Activated CD4-positive, CD25-positive, alpha-beta regulatory T cell treated with anti-CD3 and anti-CD28 coated beads, Interleukin-2, amount 50 U/mL, for 24 hours (primary cell): Measurements from ENCODE around the gene C1orf210.

ENCODE experiments used
- ATAC-seq, 2 donors: fragments of 150-1000 bp; cut with Tn5 transposase; one replicate each; pipeline ENCODE4 v1.10.0; 2021; ENCODE audit warnings: mild to moderate bottlenecking in 1 of 2, moderate library complexity in 1 of 2

C1orf210 gene

DNA sequence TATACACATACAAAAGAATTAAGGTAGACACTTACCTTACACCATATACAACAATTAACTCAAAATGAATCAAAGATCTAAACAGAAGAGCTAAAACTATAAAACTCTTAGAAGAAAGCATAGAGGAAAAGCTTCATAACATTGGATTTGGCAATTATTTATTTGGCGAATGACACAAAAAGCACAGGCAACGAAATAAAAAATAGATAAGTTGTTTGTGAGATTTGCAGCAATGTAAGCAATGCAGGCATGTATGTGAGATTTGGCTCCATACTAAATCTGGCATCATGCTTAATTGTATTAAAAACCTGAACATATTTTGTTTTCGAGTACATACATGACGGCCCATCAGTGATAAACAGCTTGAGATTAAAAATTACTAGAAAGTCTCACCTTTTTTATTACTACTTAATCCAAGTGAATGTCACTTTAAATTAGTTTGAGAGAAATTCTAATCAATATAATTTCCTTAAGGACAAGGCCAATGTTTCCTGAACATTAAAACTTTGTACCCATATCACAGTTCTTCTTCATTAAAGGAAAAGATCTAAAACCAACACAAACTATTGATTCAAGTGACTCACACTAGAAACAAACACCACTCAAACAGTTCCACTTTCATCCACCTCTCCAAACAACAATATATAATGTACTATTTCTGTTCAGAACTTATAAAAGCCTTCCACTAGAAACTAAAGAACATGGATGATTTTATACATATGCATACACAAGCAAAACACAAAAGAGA is 38.7 kb downstream of the C1orf210 start:
- no peak for ATAC-seq

GRCh38 chr1:43243299-43243698 is 42.1 kb downstream of the C1orf210 start:
- ATAC-seq = no peak

GRCh38 chr1:43241413-43241836 is 44.0 kb downstream of the C1orf210 start:
- ATAC-seq = no peak

DNA sequence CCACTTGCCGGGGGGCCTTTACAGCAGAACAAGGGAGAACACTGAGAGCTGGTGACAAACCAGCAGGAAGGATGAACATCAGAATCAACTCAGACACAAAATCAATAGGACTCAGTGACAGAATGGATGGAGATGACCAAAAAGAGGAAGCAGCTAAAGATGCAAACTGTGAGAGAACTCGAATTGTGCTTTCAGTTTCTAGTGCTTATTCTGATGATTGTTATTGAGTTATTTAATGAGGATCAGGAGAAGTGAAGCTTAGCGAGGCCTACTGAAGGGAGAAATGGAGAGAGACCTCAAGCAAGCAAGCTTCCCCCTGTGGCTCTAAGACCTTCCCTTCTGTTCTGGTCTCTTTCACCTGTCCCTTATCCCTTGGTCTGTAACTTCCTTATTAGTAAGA is 45.9 kb downstream of the C1orf210 start:
- no peak for ATAC-seq

- ATAC-seq = no peak
Measured at GRCh38 chr1:43238991-43239469, 46.4 kb downstream of the C1orf210 start.

GRCh38 chr1:43238085-43238484 is 47.3 kb downstream of the C1orf210 start:
- ATAC-seq = no peak

DNA sequence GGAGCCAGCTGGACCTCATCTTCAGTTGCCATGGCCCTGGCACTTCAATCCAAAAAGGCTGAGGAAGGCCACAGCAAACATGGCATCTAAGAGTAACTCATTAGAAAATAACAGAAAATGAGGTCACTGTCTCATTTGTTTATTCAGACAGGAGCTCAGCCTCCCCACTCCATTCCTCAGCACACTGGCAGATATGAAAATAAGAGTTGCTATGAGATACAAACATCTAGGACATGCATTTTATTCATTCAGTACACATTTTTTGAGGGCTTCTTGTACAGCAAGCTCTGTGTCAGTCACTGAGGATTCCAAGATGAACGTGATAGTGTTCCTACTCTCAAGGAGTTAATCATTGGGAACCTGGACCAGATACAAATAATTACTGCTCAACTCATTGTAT is 48.3 kb downstream of the C1orf210 start:
- no peak for ATAC-seq

- no peak for ATAC-seq
Measured at GRCh38 chr1:43235451-43236121, 49.8 kb downstream of the C1orf210 start.

DNA sequence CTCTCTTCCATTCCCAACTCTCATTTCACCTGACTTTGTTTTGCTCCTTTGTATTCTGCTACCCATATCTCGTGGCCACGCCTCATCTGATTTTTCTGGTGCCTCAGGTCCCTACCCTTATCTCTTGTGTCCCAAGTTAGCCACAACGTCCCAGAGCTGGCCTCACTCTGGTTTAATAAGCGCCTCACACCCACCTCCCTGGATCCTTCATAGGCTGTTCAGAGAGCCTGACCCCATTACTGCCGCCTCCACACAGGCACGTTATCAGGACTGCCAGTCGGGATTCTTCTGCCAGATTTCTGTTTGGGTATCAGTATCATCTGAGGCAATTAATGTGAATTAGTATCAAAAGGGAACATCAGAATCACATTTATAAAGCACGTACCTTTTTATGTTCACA is 50.3 kb downstream of the C1orf210 start:
- ATAC-seq = no peak

DNA sequence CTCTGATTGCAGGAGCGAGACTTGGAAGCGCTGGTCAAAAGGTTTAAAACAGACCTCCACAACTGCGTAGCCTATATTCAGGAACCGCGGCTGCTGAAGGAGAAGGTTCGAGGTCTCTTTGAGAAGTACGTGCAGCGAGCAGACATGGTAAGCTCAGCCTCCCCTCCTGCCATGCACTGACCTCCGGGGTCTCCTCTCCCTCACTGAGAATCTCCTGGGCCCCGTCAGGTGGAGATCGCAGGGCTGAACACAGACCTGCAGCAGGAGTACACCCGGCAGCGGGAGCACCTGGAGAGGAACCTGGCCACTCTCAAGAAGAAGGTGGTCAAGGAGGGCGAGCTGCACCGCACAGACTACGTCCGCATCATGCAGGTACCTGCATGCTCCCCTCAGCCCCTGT is 51.1 kb downstream of the C1orf210 start:
- ATAC-seq = no peak

- no peak for ATAC-seq
Measured at GRCh38 chr1:43233631-43234030, 51.8 kb downstream of the C1orf210 start.

DNA sequence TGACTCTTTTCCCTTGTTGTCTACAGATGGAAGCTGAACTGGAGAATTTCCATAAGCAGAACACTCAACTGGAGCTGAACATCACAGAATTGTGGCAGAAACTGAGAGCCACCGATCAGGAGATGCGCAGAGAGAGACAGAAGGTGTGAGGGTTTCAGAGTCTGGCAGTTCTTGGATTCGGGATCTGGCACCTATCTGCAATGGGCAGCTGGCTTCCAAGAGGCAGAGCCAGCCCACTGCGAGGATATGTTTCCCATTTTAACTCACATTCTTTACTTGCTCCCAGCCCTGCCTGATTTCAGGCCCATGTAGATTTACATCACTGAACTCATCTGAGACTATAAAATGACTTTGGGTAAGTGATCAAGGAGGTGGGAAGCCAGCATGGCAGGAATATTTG is 52.9 kb downstream of the C1orf210 start:
- no peak for ATAC-seq

- no peak for ATAC-seq
Measured at GRCh38 chr1:43232074-43232473, 53.3 kb downstream of the C1orf210 start.
